GM12872 (cell line): ENCODE measurements around the gene TTC12.

Experiments
- CTCF ChIP-seq: IDR thresholded peaks from 3 replicates; pipeline ENCODE4 v1.5.1; 2011; ENCODE audit warnings: low read depth, mild to moderate bottlenecking, low read length, moderate library complexity; ENCODE audit not compliant: insufficient read depth

The TTC12 gene

GRCh38 chr11:113349528-113349927 lies 35.1 kb downstream of the TTC12 start:
- TF ChIP-seq CTCF: no peak

GRCh38 chr11:113350336-113351067 lies 36.1 kb downstream of the TTC12 start:
- TF ChIP-seq CTCF: no peak

GRCh38 chr11:113351068-113351450 lies 36.7 kb downstream of the TTC12 start:
- TF ChIP-seq CTCF: no peak

GRCh38 chr11:113351480-113351879 lies 37.1 kb downstream of the TTC12 start:
- TF ChIP-seq CTCF: no peak

GRCh38 chr11:113356203-113356602 lies 41.8 kb downstream of the TTC12 start:
- no peak for TF ChIP-seq CTCF

GRCh38 chr11:113363406-113363805 lies 49.0 kb downstream of the TTC12 start:
- TF ChIP-seq CTCF: no peak

- no peak for TF ChIP-seq CTCF
Observed at GRCh38 chr11:113363996-113364641, 49.7 kb downstream of the TTC12 start.
